Mammary epithelial cell (primary cell): ENCODE results near the gene PCBP2.
"Not testable (repeated sequence)": the region's sequence is repeated elsewhere in the genome, so short reads cannot be mapped to it uniquely, and the experiment has no call there.

Experiments used
- EZH2 ChIP-seq: IDR thresholded peaks from 2 replicates; pipeline ENCODE4 v1.6.1; 2012; ENCODE audit warnings: low read length, inconsistent platforms, borderline replicate concordance
- TF ChIP-seq, protein P1 (sequence below), 2 donors: IDR thresholded peaks in 1 of 2; conservative IDR thresholded peaks in 1 of 2; 2 replicates each; pipeline ENCODE4 v1.5.1; 2011 to 2012; ENCODE audit warnings: inconsistent platforms in 2 of 2, low read length in 2 of 2, mild to moderate bottlenecking in 2 of 2, control low read depth in 1 of 2, low read depth in 1 of 2; ENCODE audit not compliant: insufficient read depth in 1 of 2; ENCODE audit errors: extremely low read depth in 1 of 2

DNA sequence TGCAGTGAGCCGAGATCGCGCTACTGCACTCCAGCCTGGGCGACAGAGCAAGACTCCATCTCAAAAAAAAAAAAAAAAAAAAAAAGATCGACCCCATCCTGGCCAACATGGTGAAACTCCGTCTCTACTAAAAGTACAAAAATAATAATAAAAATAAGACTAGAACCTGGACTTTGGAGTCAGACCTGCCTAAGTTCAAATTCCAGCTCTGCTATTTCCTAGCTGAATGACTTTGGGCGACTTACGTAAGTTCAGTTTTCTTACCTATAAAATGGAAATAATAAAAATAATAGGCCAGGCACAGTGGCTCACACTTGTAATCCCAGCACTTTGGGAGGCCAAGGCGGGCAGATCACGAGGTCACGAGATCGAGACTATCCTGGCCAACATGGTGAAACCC lies 29.7 kb upstream of the PCBP2 start:
- TF ChIP-seq, protein P1, sequence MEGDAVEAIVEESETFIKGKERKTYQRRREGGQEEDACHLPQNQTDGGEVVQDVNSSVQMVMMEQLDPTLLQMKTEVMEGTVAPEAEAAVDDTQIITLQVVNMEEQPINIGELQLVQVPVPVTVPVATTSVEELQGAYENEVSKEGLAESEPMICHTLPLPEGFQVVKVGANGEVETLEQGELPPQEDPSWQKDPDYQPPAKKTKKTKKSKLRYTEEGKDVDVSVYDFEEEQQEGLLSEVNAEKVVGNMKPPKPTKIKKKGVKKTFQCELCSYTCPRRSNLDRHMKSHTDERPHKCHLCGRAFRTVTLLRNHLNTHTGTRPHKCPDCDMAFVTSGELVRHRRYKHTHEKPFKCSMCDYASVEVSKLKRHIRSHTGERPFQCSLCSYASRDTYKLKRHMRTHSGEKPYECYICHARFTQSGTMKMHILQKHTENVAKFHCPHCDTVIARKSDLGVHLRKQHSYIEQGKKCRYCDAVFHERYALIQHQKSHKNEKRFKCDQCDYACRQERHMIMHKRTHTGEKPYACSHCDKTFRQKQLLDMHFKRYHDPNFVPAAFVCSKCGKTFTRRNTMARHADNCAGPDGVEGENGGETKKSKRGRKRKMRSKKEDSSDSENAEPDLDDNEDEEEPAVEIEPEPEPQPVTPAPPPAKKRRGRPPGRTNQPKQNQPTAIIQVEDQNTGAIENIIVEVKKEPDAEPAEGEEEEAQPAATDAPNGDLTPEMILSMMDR (conservative IDR thresholded peaks at IDR 0.05 in 1 of 2, IDR thresholded peaks at IDR 0.05 in 1 of 2; ENCODE audit: extremely low read depth in 1 of 2, insufficient read depth in 1 of 2, low read depth in 1 of 2, low read length in 2 of 2), result not testable (repeated sequence)
- not testable (repeated sequence) for TF ChIP-seq EZH2
